ENCODE results near the gene PTBP2. TPM values are rescaled to one million over a fixed set of nuclear protein-coding genes. Genes with fewer than 3 reads are reported as not detected.

Gene PTBP2
- total RNA-seq, 1 donor from 2014 or later, result 56.7 TPM

- H3K27ac ChIP-seq, result no peak overlapping the region
- H3K9me3 ChIP-seq, result no peaks in the 10 kb centered on the region
- intact Hi-C loops (cut with DNase I), result no loop called here
- DNase-seq (ENCODE audit: extremely low spot score in 2 of 2), result no peak
- H3K36me3 ChIP-seq, result peaks cover 0 to 25% of the 10 kb centered on the region in 2 donors
- no peaks in the 10 kb centered on the region for H3K27me3 ChIP-seq
- H3K4me3 ChIP-seq, result no peak overlapping the region
- H3K4me1 ChIP-seq, result peaks cover 9% of the 10 kb centered on the region
- TF ChIP-seq POLR2A (IDR thresholded peaks at IDR 0.05), result no peak
- TF ChIP-seq POLR2AphosphoS5 (IDR thresholded peaks at IDR 0.05; ENCODE audit: insufficient read depth in 1 of 2, low read depth in 1 of 2), result no peak
- TF ChIP-seq CTCF (IDR thresholded peaks at IDR 0.05), result no peak
These were observed 86.6 kb downstream of the PTBP2 start for GRCh38 chr1:96808191-96808590.

GRCh38 chr1:96815914-96816313 is 94.3 kb downstream of the PTBP2 start:
- Histone ChIP-seq H3K27me3 (no peaks in the 10 kb centered on the region), H3K36me3 (peaks cover 0 to 17% of the 10 kb centered on the region in 2 donors), H3K9me3 (no peaks in the 10 kb centered on the region), H3K27ac (no peak overlapping the region), H3K4me3 (no peak overlapping the region), H3K4me1 (no peaks in the 10 kb centered on the region)
- TF ChIP-seq CTCF (IDR thresholded peaks at IDR 0.05) (no peak), POLR2A (IDR thresholded peaks at IDR 0.05) (no peak), POLR2AphosphoS5 (IDR thresholded peaks at IDR 0.05; ENCODE audit: insufficient read depth in 1 of 2, low read depth in 1 of 2) (no peak)
- no peak for DNase-seq (ENCODE audit: extremely low spot score in 2 of 2)
- intact Hi-C loops (cut with DNase I), result no loop called here

GRCh38 chr1:96820107-96820506 is 98.5 kb downstream of the PTBP2 start:
- H3K4me3 ChIP-seq, result no peak overlapping the region
- no peak for TF ChIP-seq POLR2AphosphoS5 (IDR thresholded peaks at IDR 0.05; ENCODE audit: insufficient read depth in 1 of 2, low read depth in 1 of 2)
- TF ChIP-seq POLR2A (IDR thresholded peaks at IDR 0.05), result no peak
- TF ChIP-seq CTCF (IDR thresholded peaks at IDR 0.05), result no peak
- intact Hi-C loops (cut with DNase I), result no loop called here
- no peaks in the 10 kb centered on the region for H3K4me1 ChIP-seq
- H3K27me3 ChIP-seq, result no peaks in the 10 kb centered on the region
- DNase-seq (ENCODE audit: extremely low spot score in 2 of 2), result no peak
- H3K27ac ChIP-seq, result no peak overlapping the region
- no peaks in the 10 kb centered on the region for H3K9me3 ChIP-seq
- no peaks in the 10 kb centered on the region for H3K36me3 ChIP-seq

- H3K4me1 ChIP-seq, result no peaks in the 10 kb centered on the region
- no peaks in the 10 kb centered on the region for H3K9me3 ChIP-seq
- H3K36me3 ChIP-seq, result no peaks in the 10 kb centered on the region
- H3K27ac ChIP-seq, result no peak overlapping the region
- no peak for TF ChIP-seq CTCF (IDR thresholded peaks at IDR 0.05)
- TF ChIP-seq POLR2A (IDR thresholded peaks at IDR 0.05), result no peak
- no peak for TF ChIP-seq POLR2AphosphoS5 (IDR thresholded peaks at IDR 0.05; ENCODE audit: insufficient read depth in 1 of 2, low read depth in 1 of 2)
- intact Hi-C loops (cut with DNase I), result no loop called here
- H3K4me3 ChIP-seq, result no peak overlapping the region
- DNase-seq (ENCODE audit: extremely low spot score in 2 of 2), result no peak
- no peaks in the 10 kb centered on the region for H3K27me3 ChIP-seq
These were observed 99.1 kb downstream of the PTBP2 start for GRCh38 chr1:96820671-96821070.

GRCh38 chr1:96825231-96825630 is 103.6 kb downstream of the PTBP2 start:
- no peaks in the 10 kb centered on the region for H3K9me3 ChIP-seq
- no peak overlapping the region for H3K4me3 ChIP-seq
- H3K27me3 ChIP-seq, result no peaks in the 10 kb centered on the region
- no peaks in the 10 kb centered on the region for H3K4me1 ChIP-seq
- H3K27ac ChIP-seq, result no peak overlapping the region
- intact Hi-C loops (cut with DNase I), result no loop called here
- no peak for DNase-seq (ENCODE audit: extremely low spot score in 2 of 2)
- H3K36me3 ChIP-seq, result no peaks in the 10 kb centered on the region
- TF ChIP-seq CTCF (IDR thresholded peaks at IDR 0.05) (no peak), POLR2A (IDR thresholded peaks at IDR 0.05) (no peak), POLR2AphosphoS5 (IDR thresholded peaks at IDR 0.05; ENCODE audit: insufficient read depth in 1 of 2, low read depth in 1 of 2) (no peak)
